Measurements from ENCODE around the gene ARID5B.

GRCh38 chr10:61931620-61932332, 30.3 kb downstream of the ARID5B start:
- TF ChIP-seq CTCF (IDR thresholded peaks at IDR 0.05) (no peak), POLR2A (IDR thresholded peaks at IDR 0.05) (no peak)
